ENCODE results near the gene ASB11. TPM values are rescaled to one million over a fixed set of nuclear protein-coding genes. Genes with fewer than 3 reads are reported as not detected.
"Not testable (repeated sequence)": the region's sequence is repeated elsewhere in the genome, so short reads cannot be mapped to it uniquely, and the experiment has no call there.

Gene ASB11
- total RNA-seq, 2 experiments from 2014 or later, result not detected

DNA sequence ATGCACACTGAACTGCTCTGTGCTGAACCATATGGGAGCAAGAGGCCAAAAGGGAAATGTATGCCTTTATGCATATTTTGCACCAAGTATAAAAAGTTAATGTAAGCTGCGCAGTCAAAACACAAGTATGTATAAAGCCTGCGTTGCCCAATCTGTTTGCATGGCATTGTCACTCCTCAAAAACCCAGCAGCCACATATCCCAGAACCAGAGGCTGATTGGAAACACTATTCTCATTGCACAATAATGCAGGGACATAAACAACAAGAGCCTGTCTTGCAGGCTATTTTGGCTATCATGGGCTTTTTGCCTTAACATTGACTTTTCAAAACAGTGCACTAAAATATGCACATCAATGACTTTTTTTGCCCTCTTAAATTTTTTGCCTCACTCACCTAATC lies 40.5 kb downstream of the ASB11 start:
- Mint-ChIP-seq H3K4me3 (no peak overlapping the region), H3K9me3 (no peaks in the 10 kb centered on the region), H3K27me3 (peaks cover 10% of the 10 kb centered on the region), H3K27ac (no peak overlapping the region), H3K4me1 (ENCODE audit: low read depth) (peaks cover 5% of the 10 kb centered on the region), H3K36me3 (ENCODE audit: low read depth) (no peaks in the 10 kb centered on the region)
- ChIA-PET CTCF (no interaction called here), POLR2A (no interaction called here)
- Histone ChIP-seq H3K36me3 (ENCODE audit: insufficient read depth, low read length) (no peaks in the 10 kb centered on the region), H3K27me3 (ENCODE audit: control insufficient read depth in 1 of 2, insufficient read depth in 2 of 2, low read length in 2 of 2) (no peaks in the 10 kb centered on the region), H3K9me3 (ENCODE audit: control insufficient read depth in 1 of 2, insufficient read depth in 1 of 2, low read length in 2 of 2) (no peaks in the 10 kb centered on the region), H3K27ac (ENCODE audit: low read depth in 1 of 2, low read length in 2 of 2) (no peak overlapping the region), H3K4me1 (ENCODE audit: insufficient read depth, low read length) (peaks cover 5% of the 10 kb centered on the region), H3K4me3 (ENCODE audit: low read length) (no peak overlapping the region)
- ATAC-seq (ENCODE audit: poor library complexity), result no peak
- intact Hi-C loops (cut with DNase I, micrococcal nuclease), result no loop called here
- no peak for DNase-seq
- TF ChIP-seq, protein P1, sequence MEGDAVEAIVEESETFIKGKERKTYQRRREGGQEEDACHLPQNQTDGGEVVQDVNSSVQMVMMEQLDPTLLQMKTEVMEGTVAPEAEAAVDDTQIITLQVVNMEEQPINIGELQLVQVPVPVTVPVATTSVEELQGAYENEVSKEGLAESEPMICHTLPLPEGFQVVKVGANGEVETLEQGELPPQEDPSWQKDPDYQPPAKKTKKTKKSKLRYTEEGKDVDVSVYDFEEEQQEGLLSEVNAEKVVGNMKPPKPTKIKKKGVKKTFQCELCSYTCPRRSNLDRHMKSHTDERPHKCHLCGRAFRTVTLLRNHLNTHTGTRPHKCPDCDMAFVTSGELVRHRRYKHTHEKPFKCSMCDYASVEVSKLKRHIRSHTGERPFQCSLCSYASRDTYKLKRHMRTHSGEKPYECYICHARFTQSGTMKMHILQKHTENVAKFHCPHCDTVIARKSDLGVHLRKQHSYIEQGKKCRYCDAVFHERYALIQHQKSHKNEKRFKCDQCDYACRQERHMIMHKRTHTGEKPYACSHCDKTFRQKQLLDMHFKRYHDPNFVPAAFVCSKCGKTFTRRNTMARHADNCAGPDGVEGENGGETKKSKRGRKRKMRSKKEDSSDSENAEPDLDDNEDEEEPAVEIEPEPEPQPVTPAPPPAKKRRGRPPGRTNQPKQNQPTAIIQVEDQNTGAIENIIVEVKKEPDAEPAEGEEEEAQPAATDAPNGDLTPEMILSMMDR (IDR thresholded peaks at IDR 0.05), result no peak

- peaks cover 11% of the 10 kb centered on the region for H3K4me1 Mint-ChIP-seq (ENCODE audit: low read depth)
- H3K9me3 ChIP-seq (ENCODE audit: control insufficient read depth in 1 of 2, insufficient read depth in 1 of 2, low read length in 2 of 2); H3K9me3 Mint-ChIP-seq; intact Hi-C loops (cut with DNase I, micrococcal nuclease); H3K4me3 Mint-ChIP-seq; DNase-seq; H3K27ac ChIP-seq (ENCODE audit: low read depth in 1 of 2, low read length in 2 of 2); H3K4me3 ChIP-seq (ENCODE audit: low read length); POLR2A ChIA-PET; ATAC-seq (ENCODE audit: poor library complexity); H3K27ac Mint-ChIP-seq; H3K36me3 Mint-ChIP-seq (ENCODE audit: low read depth); H3K27me3 Mint-ChIP-seq; H3K36me3 ChIP-seq (ENCODE audit: insufficient read depth, low read length); H3K27me3 ChIP-seq (ENCODE audit: control insufficient read depth in 1 of 2, insufficient read depth in 2 of 2, low read length in 2 of 2); CTCF ChIA-PET; H3K4me1 ChIP-seq (ENCODE audit: insufficient read depth, low read length): not testable (repeated sequence)
Observed at GRCh38 chrX:15273275-15273674, 42.2 kb downstream of the ASB11 start.

DNA sequence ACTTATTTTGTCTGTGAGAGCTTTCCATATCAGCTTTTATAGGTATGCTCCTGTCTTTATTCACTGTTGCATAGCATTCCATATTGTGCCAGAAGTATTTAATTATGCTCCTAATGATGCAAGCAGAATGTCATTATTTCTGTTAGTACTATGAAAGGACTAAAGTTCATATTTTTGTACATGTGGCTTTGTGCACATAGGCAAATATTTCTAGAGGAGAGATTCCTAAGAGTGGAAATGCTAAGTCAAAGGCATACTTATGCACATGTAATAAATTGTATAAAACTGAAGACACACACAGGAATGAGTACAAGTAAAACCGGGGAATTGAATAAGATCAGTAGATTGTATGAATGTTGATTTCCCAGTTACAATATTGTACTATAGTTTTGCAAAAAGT lies 43.7 kb downstream of the ASB11 start:
- no peaks in the 10 kb centered on the region for H3K36me3 Mint-ChIP-seq (ENCODE audit: low read depth)
- H3K27me3 ChIP-seq (ENCODE audit: control insufficient read depth in 1 of 2, insufficient read depth in 2 of 2, low read length in 2 of 2), result no peaks in the 10 kb centered on the region
- ChIA-PET CTCF (no interaction called here), POLR2A (no interaction called here)
- TF ChIP-seq, protein P1 (IDR thresholded peaks at IDR 0.05), result no peak
- no peaks in the 10 kb centered on the region for H3K36me3 ChIP-seq (ENCODE audit: insufficient read depth, low read length)
- no peaks in the 10 kb centered on the region for H3K9me3 Mint-ChIP-seq
- no peak overlapping the region for H3K4me3 ChIP-seq (ENCODE audit: low read length)
- no peaks in the 10 kb centered on the region for H3K27me3 Mint-ChIP-seq
- H3K27ac Mint-ChIP-seq, result no peak overlapping the region
- intact Hi-C loops (cut with DNase I, micrococcal nuclease), result no loop called here
- DNase-seq, result no peak
- ATAC-seq (ENCODE audit: poor library complexity), result no peak
- H3K4me1 Mint-ChIP-seq (ENCODE audit: low read depth), result peaks cover 11% of the 10 kb centered on the region
- no peak overlapping the region for H3K27ac ChIP-seq (ENCODE audit: low read depth in 1 of 2, low read length in 2 of 2)
- no peaks in the 10 kb centered on the region for H3K9me3 ChIP-seq (ENCODE audit: control insufficient read depth in 1 of 2, insufficient read depth in 1 of 2, low read length in 2 of 2)
- H3K4me3 Mint-ChIP-seq, result no peak overlapping the region
- peaks cover 10% of the 10 kb centered on the region for H3K4me1 ChIP-seq (ENCODE audit: insufficient read depth, low read length)
